A549 treated with RU486 at 1 μM for 4 hours (cell line): ENCODE measurements around the gene TLL1. TPM values are rescaled to one million over a fixed set of nuclear protein-coding genes. Genes with fewer than 3 reads are reported as not detected.

Experiments
- total RNA-seq: library from RNA; stranded (reverse); fragments of 200-300 nt; extraction: Qiagen RNA extraction; gene quantifications from 5 replicates; pipeline ENCODE4 v1.2.3, GENCODE V29; 2022; ENCODE audit warnings: low read depth

The TLL1 gene
- 0.03 to 0.47 TPM (median 0.24 TPM) in 5 replicates for total RNA-seq

DNA sequence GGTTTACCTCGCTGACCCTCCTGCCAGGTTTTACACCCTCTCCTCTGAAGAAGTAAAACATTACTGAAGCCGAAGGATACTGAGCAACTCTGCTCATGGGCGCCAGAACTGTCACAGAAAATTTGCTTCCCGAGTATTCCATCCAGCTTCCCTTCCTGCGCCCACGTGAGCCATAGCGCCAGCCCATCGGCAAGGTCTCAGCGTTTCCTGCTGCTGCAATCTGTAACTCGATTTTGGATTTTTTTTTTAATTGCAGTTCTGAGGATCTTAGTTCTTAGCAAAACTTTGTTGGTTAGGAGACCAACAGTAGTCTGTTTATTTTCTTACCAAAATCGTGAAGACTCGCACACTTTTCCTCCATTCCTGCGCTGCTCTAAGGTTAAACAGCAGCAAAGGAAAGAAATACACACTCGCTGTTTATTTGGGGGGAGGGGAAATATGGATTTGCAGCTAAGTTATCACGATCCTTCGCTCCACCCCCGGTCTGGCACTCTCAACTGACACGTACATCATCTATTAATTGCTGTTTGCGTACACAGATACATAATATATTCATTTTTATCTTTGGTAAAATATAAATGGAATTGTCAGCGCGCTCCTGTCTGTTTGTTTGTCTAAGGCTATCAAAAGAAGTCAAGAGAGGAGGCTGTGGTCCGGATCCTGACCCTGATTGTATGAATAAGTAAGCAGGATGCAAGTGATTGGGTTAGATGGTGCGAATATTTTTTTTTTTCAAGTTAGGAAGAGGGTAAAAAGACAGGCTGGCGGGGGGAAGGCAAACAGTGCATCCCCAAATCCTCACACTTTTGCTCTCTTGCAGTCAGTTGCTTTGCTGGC, at the start of gene TLL1:
Gene TLL1, plus strand, starts transcription at position 777 of the 837 bp plus-strand sequence. CDS start 668 bp downstream, outside the sequence.

